Uterus (tissue), 2 donors: Measurements from ENCODE around the gene METTL5.

ENCODE experiments used
- CTCF ChIP-seq, 4 experiments: fragments of 200-600 bp in 2 of 4; fragments of 450-650 bp in 2 of 4; sonication (generic) in 2 of 4; IDR thresholded peaks; one replicate each; pipeline ENCODE4 v1.5.1; 2016 to 2019; ENCODE audit warnings: antibody characterized with exemption in 4 of 4, mild to moderate bottlenecking in 2 of 4, moderate library complexity in 1 of 4
- POLR2A ChIP-seq, 2 donors: fragments of 450-650 bp; IDR thresholded peaks; one replicate each; pipeline ENCODE4 v1.6.1; 2016; ENCODE audit warnings: antibody characterized with exemption in 2 of 2, mild to moderate bottlenecking in 1 of 2, moderate library complexity in 1 of 2

- TF ChIP-seq CTCF (IDR thresholded peaks at IDR 0.05) (no peak), POLR2A (IDR thresholded peaks at IDR 0.05) (no peak)
Observed at GRCh38 chr2:169771612-169772011, 53.1 kb downstream of the METTL5 start.
